HCT116 (cell line): Measurements from ENCODE around the gene GPN1. TPM values are rescaled to one million over a fixed set of nuclear protein-coding genes. Genes with fewer than 3 reads are reported as not detected.

ENCODE experiments used
- ATAC-seq: fragments of 200-7000 bp; cut with Tn5 transposase; 2 replicates; pipeline ENCODE4 v1.9.1; 2020; ENCODE audit warnings: mild to moderate bottlenecking, moderate library complexity
- BruUV-seq: library from RNA; stranded (reverse); fragments of 400-500 nt; replicated peaks from 2 replicates; lab custom pipeline; 2021; lab: Mats Ljungman, UMichigan
- CTCF ChIA-PET: fragments of 300-600 bp; sonication (Branson Sonifier 250); formaldehyde crosslinking; loops from one replicate; lab custom pipeline; 2021; ENCODE audit warnings: antibody characterized with exemption; lab: Charles Lee
- POLR2A ChIA-PET: fragments of 300-600, 350-600 bp; sonication (Branson Sonifier 250); formaldehyde crosslinking; loops from one replicate; lab custom pipeline; 2021; ENCODE audit warnings: antibody characterized with exemption; lab: Charles Lee
- RAD21 ChIA-PET, 2 experiments: fragments of 300-600 bp; sonication (Branson Sonifier 250); formaldehyde crosslinking; loops; one replicate each; lab custom pipeline; 2023; ENCODE audit warnings: low total read pairs in 2 of 2; ENCODE audit not compliant: uncharacterized antibody in 2 of 2, unreplicated experiment in 2 of 2, low non-redundant PET in 1 of 2; lab: Charles Lee
- DNase-seq: peaks from one replicate; pipeline ENCODE4 v3.0.0-alpha.2; 2010; ENCODE audit warnings: low read depth, low spot score
- H2AFZ ChIP-seq: fragments of 200-600 bp; shearing (Covaris generic), sonication (generic); 2 replicates; pipeline ENCODE4 v1.6.1; 2017; ENCODE audit warnings: low read depth, mixed run types, mixed read lengths, antibody characterized with exemption, low read length; ENCODE audit not compliant: poor library complexity, severe bottlenecking
- H3K27ac ChIP-seq: 2 replicates; pipeline ENCODE4 v1.5.1; 2012; ENCODE audit warnings: low read depth, low read length
- H3K27me3 ChIP-seq: fragments of 200-600 bp; sonication (generic); 2 replicates; pipeline ENCODE4 v1.6.1; 2016; ENCODE audit warnings: mixed run types, low read length, mixed read lengths; ENCODE audit not compliant: insufficient read depth
- H3K36me3 ChIP-seq, 2 experiments: fragments of 200-500 bp in 1 of 2; fragments of 200-600 bp in 1 of 2; sonication (Bioruptor generic) in 1 of 2; sonication (generic) in 1 of 2; 2 replicates each; pipeline versions ENCODE4 v1.5.1 to v1.6.1; 2014 to 2016; ENCODE audit warnings: low read length in 2 of 2, inconsistent platforms in 1 of 2, mixed read lengths in 1 of 2, mixed run types in 1 of 2; ENCODE audit not compliant: insufficient read depth in 2 of 2, control insufficient read depth in 1 of 2
- H3K4me1 ChIP-seq, 2 experiments: fragments of 200-600 bp in 1 of 2; sonication (generic) in 1 of 2; 2 replicates each; pipeline versions ENCODE4 v1.5.1 to v1.6.1; 2012 to 2017; ENCODE audit warnings: low read length in 2 of 2, inconsistent platforms in 1 of 2, mild to moderate bottlenecking in 1 of 2, mixed read lengths in 1 of 2, mixed run types in 1 of 2, moderate library complexity in 1 of 2; ENCODE audit not compliant: insufficient read depth in 2 of 2, control insufficient read depth in 1 of 2
- H3K4me2 ChIP-seq: fragments of 200-600 bp; sonication (generic); 2 replicates; pipeline ENCODE4 v1.6.1; 2017; ENCODE audit warnings: mixed run types, low read length, mixed read lengths
- H3K4me3 ChIP-seq, 2 experiments: fragments of 200-600 bp in 1 of 2; sonication (generic) in 1 of 2; replicated peaks in 1 of 2; 2 replicates each; pipeline ENCODE4 v1.5.1; 2011 to 2016; ENCODE audit warnings: low read length in 2 of 2, control low read depth in 1 of 2, low read depth in 1 of 2, mild to moderate bottlenecking in 1 of 2, mixed read lengths in 1 of 2, mixed run types in 1 of 2
- H3K79me2 ChIP-seq: fragments of 200-600 bp; sonication (generic); 2 replicates; pipeline ENCODE4 v1.6.1; 2017; ENCODE audit warnings: mild to moderate bottlenecking, mixed run types, low read length, moderate library complexity, mixed read lengths; ENCODE audit not compliant: insufficient read depth
- H3K9ac ChIP-seq: fragments of 200-600 bp; sonication (generic); 2 replicates; pipeline ENCODE4 v1.6.1; 2016; ENCODE audit warnings: low read length, mixed read lengths
- H3K9me2 ChIP-seq: fragments of 200-600 bp; sonication (generic), shearing (Covaris generic); 2 replicates; pipeline ENCODE4 v1.6.1; 2017; ENCODE audit warnings: mixed run types, mild to moderate bottlenecking, moderate library complexity; ENCODE audit not compliant: insufficient read depth
- H3K9me3 ChIP-seq, 2 experiments: fragments of 200-500 bp in 1 of 2; fragments of 200-600 bp in 1 of 2; sonication (Bioruptor generic) in 1 of 2; sonication (generic) in 1 of 2; 2 replicates each; pipeline ENCODE4 v1.6.1; 2014 to 2017; ENCODE audit warnings: low read length in 2 of 2, mixed read lengths in 2 of 2, inconsistent platforms in 1 of 2, low read depth in 1 of 2, mild to moderate bottlenecking in 1 of 2, mixed run types in 1 of 2, moderate library complexity in 1 of 2; ENCODE audit not compliant: control insufficient read depth in 1 of 2, insufficient read depth in 1 of 2
- H4K20me1 ChIP-seq: fragments of 200-600 bp; sonication (generic), shearing (Covaris generic); 2 replicates; pipeline ENCODE4 v1.6.1; 2017; ENCODE audit warnings: mixed run types, mild to moderate bottlenecking, moderate library complexity; ENCODE audit not compliant: insufficient read depth
- CEBPB ChIP-seq: IDR thresholded peaks from 2 replicates; pipeline ENCODE4 v1.6.1; 2012; ENCODE audit warnings: low read depth
- EGR1 ChIP-seq: IDR thresholded peaks from 2 replicates; pipeline ENCODE4 v1.6.1; 2012; ENCODE audit warnings: low read depth
- ELF1 ChIP-seq: IDR thresholded peaks from 2 replicates; pipeline ENCODE4 v1.6.1; 2012; ENCODE audit warnings: low read depth, borderline replicate concordance
- EZH2 ChIP-seq: fragments of 200-600 bp; sonication (generic); IDR thresholded peaks from 2 replicates; pipeline ENCODE4 v1.6.1; 2017; ENCODE audit warnings: antibody characterized with exemption, mixed run types
- EZH2phosphoT487 ChIP-seq: fragments of 200-600 bp; IDR thresholded peaks from 2 replicates; pipeline ENCODE4 v1.6.1; 2018; ENCODE audit warnings: antibody characterized with exemption, borderline replicate concordance
- JUND ChIP-seq: IDR thresholded peaks from 2 replicates; pipeline ENCODE4 v1.6.1; 2012
- POLR2AphosphoS5 ChIP-seq: IDR thresholded peaks from 2 replicates; pipeline ENCODE4 v1.6.1; 2011; ENCODE audit warnings: mild to moderate bottlenecking, low read depth, low read length, moderate library complexity
- RAD21 ChIP-seq: IDR thresholded peaks from 2 replicates; pipeline ENCODE4 v1.6.1; 2012; ENCODE audit warnings: low read depth, mild to moderate bottlenecking
- REST ChIP-seq: IDR thresholded peaks from 2 replicates; pipeline ENCODE4 v1.6.1; 2012; ENCODE audit warnings: low read depth
- SIN3A ChIP-seq: IDR thresholded peaks from 2 replicates; pipeline ENCODE4 v1.6.1; 2012; ENCODE audit warnings: low read depth
- SRF ChIP-seq: IDR thresholded peaks from 2 replicates; pipeline ENCODE4 v1.6.1; 2012; ENCODE audit warnings: low read depth
- ZFX ChIP-seq: fragments of 450-650 bp; IDR thresholded peaks from 2 replicates; pipeline ENCODE4 v1.6.1; 2017
- ZNF274 ChIP-seq: fragments of 200-500 bp; sonication (Bioruptor generic); IDR thresholded peaks from 2 replicates; pipeline ENCODE4 v1.6.1; 2014; ENCODE audit warnings: mild to moderate bottlenecking, low read depth, low read length, inconsistent platforms
- intact Hi-C: fragments of 100-400 bp; cut with micrococcal nuclease; formaldehyde crosslinking; loops from 2 replicates; pipeline ENCODE4 v1.10.0; 2022
- total RNA-seq: library from RNA; stranded (reverse); gene quantifications from one replicate; pipeline ENCODE4 v1.2.1, GENCODE V29; 2021; ENCODE audit not compliant: unreplicated experiment
- TF ChIP-seq, protein P1 (sequence below): IDR thresholded peaks from 2 replicates; pipeline ENCODE4 v1.6.1; 2012
- TF ChIP-seq, protein P2 (sequence below): IDR thresholded peaks from 2 replicates; pipeline ENCODE4 v1.6.1; 2011; ENCODE audit warnings: mild to moderate bottlenecking, low read length, moderate library complexity; ENCODE audit not compliant: insufficient replicate concordance; ENCODE audit errors: extremely low read depth
- TF ChIP-seq, protein P3 (sequence below): IDR thresholded peaks from 2 replicates; pipeline ENCODE4 v1.6.1; 2012

The GPN1 gene
- total RNA-seq, 1 experiment from 2014 or later = 34.3 TPM

- no peaks in the 10 kb centered on the region for H3K9me3 ChIP-seq
- no peak overlapping the region for H2AFZ ChIP-seq
- no peak overlapping the region for H3K4me2 ChIP-seq
- H3K9me2 ChIP-seq = no peaks in the 10 kb centered on the region
- no peak overlapping the region for H3K4me3 ChIP-seq
- H3K79me2 ChIP-seq = no peaks in the 10 kb centered on the region
- intact Hi-C loops = no loop called here
- no peaks in the 10 kb centered on the region for H4K20me1 ChIP-seq
- ATAC-seq = no peak
- DNase-seq = no peak
- no peak overlapping the region for H3K27ac ChIP-seq
- no peak overlapping the region for H3K9ac ChIP-seq
- H3K4me1 ChIP-seq = no peaks in the 10 kb centered on the region
- ChIA-PET CTCF (no interaction called here), RAD21 (no interaction called here), POLR2A (no interaction called here)
- TF ChIP-seq CEBPB (peak; percentile 64; the same call in 1 of the 2 replicates), EGR1 (no peak), ZNF274 (no peak), JUND (no peak)
- TF ChIP-seq, protein P1, sequence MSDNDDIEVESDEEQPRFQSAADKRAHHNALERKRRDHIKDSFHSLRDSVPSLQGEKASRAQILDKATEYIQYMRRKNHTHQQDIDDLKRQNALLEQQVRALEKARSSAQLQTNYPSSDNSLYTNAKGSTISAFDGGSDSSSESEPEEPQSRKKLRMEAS = no peak
- no TSS peak for BruUV-seq
- H3K27me3 ChIP-seq = no peaks in the 10 kb centered on the region
- peaks cover 8 to 14% of the 10 kb centered on the region in 2 experiments; a peak in 3 of 4 replicates for H3K36me3 ChIP-seq
Measured at GRCh38 chr2:27689424-27689823, 60.6 kb downstream of the GPN1 start.

GRCh38 chr2:27690052-27690451, 61.2 kb downstream of the GPN1 start:
- Histone ChIP-seq H3K4me1 (no peaks in the 10 kb centered on the region), H3K9me3 (no peaks in the 10 kb centered on the region), H2AFZ (no peak overlapping the region), H3K9me2 (no peaks in the 10 kb centered on the region), H3K9ac (no peak overlapping the region), H3K27ac (no peak overlapping the region), H3K4me3 (no peak overlapping the region), H3K36me3 (peaks cover 8 to 14% of the 10 kb centered on the region in 2 experiments; a peak in 3 of 4 replicates), H4K20me1 (no peaks in the 10 kb centered on the region), H3K27me3 (no peaks in the 10 kb centered on the region), H3K4me2 (no peak overlapping the region), H3K79me2 (no peaks in the 10 kb centered on the region)
- DNase-seq (no peak), ATAC-seq (no peak)
- ChIA-PET RAD21 (no interaction called here), POLR2A (no interaction called here), CTCF (interaction anchor here (1.4 to 1.9 kb wide), 2 partner anchors 9 to 14 kb away, joined by 5 to 7 read pairs; no protein-coding TSS in a partner anchor)
- intact Hi-C loops = no loop called here
- no TSS peak for BruUV-seq
- TF ChIP-seq EZH2phosphoT487 (no peak), ZFX (no peak), EGR1 (no peak), ELF1 (no peak), RAD21 (no peak), JUND (no peak), ZNF274 (no peak), REST (no peak), EZH2 (no peak), SIN3A (no peak), POLR2AphosphoS5 (no peak), SRF (no peak)
- TF ChIP-seq, protein P2, sequence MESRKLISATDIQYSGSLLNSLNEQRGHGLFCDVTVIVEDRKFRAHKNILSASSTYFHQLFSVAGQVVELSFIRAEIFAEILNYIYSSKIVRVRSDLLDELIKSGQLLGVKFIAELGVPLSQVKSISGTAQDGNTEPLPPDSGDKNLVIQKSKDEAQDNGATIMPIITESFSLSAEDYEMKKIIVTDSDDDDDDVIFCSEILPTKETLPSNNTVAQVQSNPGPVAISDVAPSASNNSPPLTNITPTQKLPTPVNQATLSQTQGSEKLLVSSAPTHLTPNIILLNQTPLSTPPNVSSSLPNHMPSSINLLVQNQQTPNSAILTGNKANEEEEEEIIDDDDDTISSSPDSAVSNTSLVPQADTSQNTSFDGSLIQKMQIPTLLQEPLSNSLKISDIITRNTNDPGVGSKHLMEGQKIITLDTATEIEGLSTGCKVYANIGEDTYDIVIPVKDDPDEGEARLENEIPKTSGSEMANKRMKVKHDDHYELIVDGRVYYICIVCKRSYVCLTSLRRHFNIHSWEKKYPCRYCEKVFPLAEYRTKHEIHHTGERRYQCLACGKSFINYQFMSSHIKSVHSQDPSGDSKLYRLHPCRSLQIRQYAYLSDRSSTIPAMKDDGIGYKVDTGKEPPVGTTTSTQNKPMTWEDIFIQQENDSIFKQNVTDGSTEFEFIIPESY = no peak
- TF ChIP-seq, protein P3, sequence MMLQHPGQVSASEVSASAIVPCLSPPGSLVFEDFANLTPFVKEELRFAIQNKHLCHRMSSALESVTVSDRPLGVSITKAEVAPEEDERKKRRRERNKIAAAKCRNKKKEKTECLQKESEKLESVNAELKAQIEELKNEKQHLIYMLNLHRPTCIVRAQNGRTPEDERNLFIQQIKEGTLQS = no peak
